ENCODE data around the gene TMOD4. TPM values are rescaled to one million over a fixed set of nuclear protein-coding genes. Genes with fewer than 3 reads are reported as not detected.

TMOD4 gene
- 0.23 to 0.43 TPM (median 0.35 TPM) in 3 of 5 replicates, not detected in the others for total RNA-seq (2022; extraction: Qiagen RNA extraction)

GRCh38 chr1:151175863-151176262 lies at the start of gene TMOD4:
Gene TMOD4 (minus strand): TSS chr1:151175981. CDS start chr1:151174875, 1,106 bp downstream.

GRCh38 chr1:151198254-151199127 lies 22.7 kb upstream of the TMOD4 start, which contains the start of gene PIP5K1A:
Gene PIP5K1A (plus strand): TSS chr1:151198552. CDS start chr1:151198997, 445 bp downstream.

GRCh38 chr1:151189637-151190445 lies 14.1 kb upstream of the TMOD4 start, which contains the start of gene VPS72:
Gene VPS72 (minus strand): TSS chr1:151190197. CDS start chr1:151190121, 76 bp downstream.

GRCh38 chr1:151165738-151166504 lies 9.9 kb downstream of the TMOD4 start, which contains the start of the genes LYSMD1 and SCNM1:
Gene LYSMD1 (minus strand): TSS chr1:151165902. CDS start chr1:151165258, 644 bp downstream.
Gene SCNM1 (plus strand): TSS chr1:151166144. CDS start chr1:151166153, 9 bp downstream.

GRCh38 chr1:151156515-151156819 lies 19.3 kb downstream of the TMOD4 start, which contains the start of gene TNFAIP8L2:
Gene TNFAIP8L2 (plus strand): TSS chr1:151156649. CDS start chr1:151158698, 2,049 bp downstream.

GRCh38 chr1:151146412-151147131 lies 29.2 kb downstream of the TMOD4 start, which contains the start of gene SEMA6C:
Gene SEMA6C (minus strand): TSS chr1:151146631. CDS start chr1:151142621, 4,010 bp downstream.

Other genes starting within 250 kb of the TMOD4 start
- gene SETDB1, start 249.6 kb downstream of the TMOD4 start, total RNA-seq (2022; extraction: Qiagen RNA extraction), result 21.6 to 27.7 TPM (median 24.1 TPM) in 5 replicates
- gene CERS2, start 201.1 kb downstream of the TMOD4 start, total RNA-seq (2022; extraction: Qiagen RNA extraction), result 239 to 260 TPM (median 257 TPM) in 5 replicates
- 0.71 to 1.2 TPM (median 0.89 TPM) in 5 replicates for gene ANXA9, start 193.7 kb downstream of the TMOD4 start, total RNA-seq (2022; extraction: Qiagen RNA extraction)
- gene MINDY1, start 169.1 kb downstream of the TMOD4 start, total RNA-seq (2022; extraction: Qiagen RNA extraction), result 2.5 to 3.9 TPM (median 3.3 TPM) in 5 replicates
- 14.7 to 18.6 TPM (median 17.8 TPM) in 5 replicates for gene PRUNE1, start 167.5 kb downstream of the TMOD4 start, total RNA-seq (2022; extraction: Qiagen RNA extraction)
- gene BNIPL, start 139.4 kb downstream of the TMOD4 start, total RNA-seq (2022; extraction: Qiagen RNA extraction), result 0.07 to 0.17 TPM (median 0.11 TPM) in 4 of 5 replicates, not detected in the other
- gene C1orf56, start 128.2 kb downstream of the TMOD4 start, total RNA-seq (2022; extraction: Qiagen RNA extraction), result 5.6 to 8.1 TPM (median 6.4 TPM) in 5 replicates
- 88.2 to 91.9 TPM (median 89.9 TPM) in 5 replicates for gene CDC42SE1, start 116.4 kb downstream of the TMOD4 start, total RNA-seq (2022; extraction: Qiagen RNA extraction)
- gene MLLT11, start 115.6 kb downstream of the TMOD4 start, total RNA-seq (2022; extraction: Qiagen RNA extraction), result 11.9 to 15.4 TPM (median 14.5 TPM) in 5 replicates
- 2.6 to 3.9 TPM (median 3.8 TPM) in 5 replicates for gene GABPB2, start 105.2 kb downstream of the TMOD4 start, total RNA-seq (2022; extraction: Qiagen RNA extraction)
- gene SEMA6C, start 29.4 kb downstream of the TMOD4 start, total RNA-seq (2022; extraction: Qiagen RNA extraction), result 1.5 to 2.3 TPM (median 1.5 TPM) in 5 replicates
- not detected in 5 replicates for gene TNFAIP8L2, start 19.3 kb downstream of the TMOD4 start, total RNA-seq (2022; extraction: Qiagen RNA extraction)
- 5.2 to 7.3 TPM (median 7.1 TPM) in 5 replicates for gene LYSMD1, start 10.1 kb downstream of the TMOD4 start, total RNA-seq (2022; extraction: Qiagen RNA extraction)
- 45.2 to 49.4 TPM (median 47.4 TPM) in 5 replicates for gene SCNM1, start 9.8 kb downstream of the TMOD4 start, total RNA-seq (2022; extraction: Qiagen RNA extraction)
- 49.1 to 77.7 TPM (median 52.5 TPM) in 5 replicates for gene VPS72, start 14.2 kb upstream of the TMOD4 start, total RNA-seq (2022; extraction: Qiagen RNA extraction)
- 57.0 to 64.9 TPM (median 60.7 TPM) in 5 replicates for gene PIP5K1A, start 22.6 kb upstream of the TMOD4 start, total RNA-seq (2022; extraction: Qiagen RNA extraction)
- 173 to 199 TPM (median 198 TPM) in 5 replicates for gene PSMD4, start 78.8 kb upstream of the TMOD4 start, total RNA-seq (2022; extraction: Qiagen RNA extraction)
- 11.3 to 15.1 TPM (median 13.2 TPM) in 5 replicates for gene ZNF687, start 106.3 kb upstream of the TMOD4 start, total RNA-seq (2022; extraction: Qiagen RNA extraction)
- gene PI4KB, start 151.4 kb upstream of the TMOD4 start, total RNA-seq (2022; extraction: Qiagen RNA extraction), result 21.3 to 29.4 TPM (median 28.8 TPM) in 5 replicates
- 18.4 to 23.2 TPM (median 19.2 TPM) in 5 replicates for gene RFX5, start 171.3 kb upstream of the TMOD4 start, total RNA-seq (2022; extraction: Qiagen RNA extraction)
- gene SELENBP1, start 196.7 kb upstream of the TMOD4 start, total RNA-seq (2022; extraction: Qiagen RNA extraction), result 6.2 to 7.8 TPM (median 6.6 TPM) in 5 replicates
- gene PSMB4, start 223.6 kb upstream of the TMOD4 start, total RNA-seq (2022; extraction: Qiagen RNA extraction), result 345 to 394 TPM (median 364 TPM) in 5 replicates